K562 (cell line): ENCODE measurements around the gene MYO15B. TPM values are rescaled to one million over a fixed set of nuclear protein-coding genes. Genes with fewer than 3 reads are reported as not detected.

Source experiments
- ATAC-seq: fragments of 200-7000 bp; cut with Tn5 transposase; 3 replicates; pipeline ENCODE4 v1.9.1; 2020; ENCODE audit warnings: moderate library complexity
- BruUV-seq: library from RNA; stranded (reverse); fragments of 400-500 nt; replicated peaks from 2 replicates; lab custom pipeline; 2021; lab: Mats Ljungman, UMichigan
- CTCF ChIA-PET: fragments of 300-600 bp; formaldehyde crosslinking; extraction: SDS; loops from one replicate; lab custom pipeline; 2021; ENCODE audit warnings: low intra/inter-chr PET ratio; lab: Yijun Ruan, JAX
- POLR2A ChIA-PET: fragments of 300-600, 350-650 bp; sonication (Branson Sonifier 250); formaldehyde crosslinking; extraction: SDS; loops from one replicate; lab custom pipeline; 2021; ENCODE audit warnings: antibody characterized with exemption, inconsistent platforms; lab: Yijun Ruan, JAX
- DNase-seq, 4 experiments: peaks; one replicate each; pipeline versions ENCODE4 v3.0.0 to v3.0.0-alpha.2; 2011 to 2018; ENCODE audit warnings: low spot score in 3 of 4, mixed read lengths in 3 of 4; ENCODE audit errors: extremely low read depth in 1 of 4
- FAIRE-seq: peaks from 2 replicates; lab custom pipeline; 2011; peaks lifted over from hg19 to GRCh38; lab: Jason Lieb, UNC
- H2AFZ ChIP-seq: 2 replicates; pipeline ENCODE4 v1.6.0; 2011; ENCODE audit warnings: low read depth, low read length, control low read depth, inconsistent platforms
- H3K27ac ChIP-seq: fragments of 200-600 bp; 3 replicates; pipeline ENCODE4 v1.8.0; 2011; ENCODE audit warnings: low read depth, mild to moderate bottlenecking, control low read depth, inconsistent platforms, low read length, moderate library complexity, mixed read lengths; ENCODE audit errors: extremely low read depth
- H3K27me3 ChIP-seq, 2 experiments: fragments of 300-600 bp in 1 of 2; 2 replicates in 1 of 2; 3 replicates in 1 of 2; pipeline versions ENCODE4 v1.6.0 to v1.8.0; 2011; ENCODE audit warnings: inconsistent platforms in 2 of 2, low read length in 2 of 2, mild to moderate bottlenecking in 1 of 2, mixed read lengths in 1 of 2, moderate library complexity in 1 of 2; ENCODE audit not compliant: control insufficient read depth in 2 of 2, insufficient read depth in 2 of 2
- H3K36me3 ChIP-seq: fragments of 300-600 bp; 3 replicates; pipeline ENCODE4 v1.8.0; 2011; ENCODE audit warnings: mild to moderate bottlenecking, low read length, inconsistent platforms; ENCODE audit not compliant: control insufficient read depth, insufficient read depth
- H3K4me1 ChIP-seq, 2 experiments: fragments of 200-600 bp in 1 of 2; replicated peaks in 1 of 2; 2 replicates in 1 of 2; 3 replicates in 1 of 2; pipeline versions ENCODE4 v1.5.1 to v1.8.0; 2011; ENCODE audit warnings: inconsistent platforms in 2 of 2, low read length in 2 of 2, mild to moderate bottlenecking in 1 of 2, mixed read lengths in 1 of 2, moderate library complexity in 1 of 2; ENCODE audit not compliant: control insufficient read depth in 2 of 2, insufficient read depth in 2 of 2
- H3K4me2 ChIP-seq: 2 replicates; pipeline ENCODE4 v1.6.1; 2011; ENCODE audit warnings: low read length, control low read depth, inconsistent platforms, mixed read lengths; ENCODE audit not compliant: insufficient read depth
- H3K4me3 ChIP-seq: fragments of 200-600 bp; sonication (generic), shearing (Covaris generic); 2 replicates; pipeline ENCODE4 v1.5.1; 2016; ENCODE audit warnings: control low read depth, inconsistent platforms
- H3K79me2 ChIP-seq: fragments of 200-600 bp; 3 replicates; pipeline ENCODE4 v1.8.0; 2011; ENCODE audit warnings: low read length, inconsistent platforms; ENCODE audit not compliant: control insufficient read depth, insufficient read depth
- H3K9ac ChIP-seq, 2 experiments: 2 replicates each; pipeline versions ENCODE4 v1.6.0 to v1.6.1; 2011; ENCODE audit warnings: low read depth in 2 of 2, low read length in 2 of 2, control low read depth in 1 of 2, inconsistent platforms in 1 of 2, mild to moderate bottlenecking in 1 of 2, mixed read lengths in 1 of 2; ENCODE audit not compliant: insufficient read depth in 1 of 2
- H3K9me1 ChIP-seq: one replicate; pipeline ENCODE4 v1.6.0; 2011; ENCODE audit warnings: inconsistent platforms, mild to moderate bottlenecking, low read length, moderate library complexity; ENCODE audit not compliant: control insufficient read depth, insufficient read depth
- H3K9me3 ChIP-seq: replicated peaks from 2 replicates; pipeline ENCODE4 v1.5.1; 2011; ENCODE audit warnings: low read depth, low read length, inconsistent platforms; ENCODE audit not compliant: control insufficient read depth, insufficient read depth
- H4K20me1 ChIP-seq: replicated peaks from 2 replicates; pipeline ENCODE4 v1.6.1; 2011; ENCODE audit warnings: low read length, inconsistent platforms, mixed read lengths; ENCODE audit not compliant: control insufficient read depth, insufficient read depth
- CEBPB ChIP-seq: fragments of 450-650 bp; IDR thresholded peaks from 2 replicates; pipeline ENCODE4 v1.6.1; 2016; ENCODE audit warnings: missing genetic modification characterization, missing compliant biosample characterization
- DMBX1 ChIP-seq: fragments of 250-450 bp; sonication (Bioruptor Pico); IDR thresholded peaks from 2 replicates; pipeline ENCODE4 v1.8.0; 2022; ENCODE audit warnings: inconsistent platforms, mild to moderate bottlenecking, moderate library complexity, borderline replicate concordance
- FOXA3 ChIP-seq, 2 experiments: fragments of 450-650 bp in 1 of 2; sonication (generic) in 1 of 2; formaldehyde crosslinking; IDR thresholded peaks in 1 of 2; conservative IDR thresholded peaks in 1 of 2; 2 replicates each; pipeline versions ENCODE4 v1.4.0 to v1.8.0; 2020 to 2022; ENCODE audit warnings: mild to moderate bottlenecking in 2 of 2, missing genetic modification reagents in 1 of 2
- FOXP1 ChIP-seq: sonication (generic); formaldehyde crosslinking; IDR thresholded peaks from 2 replicates; pipeline ENCODE4 v1.8.0; 2022; ENCODE audit warnings: mild to moderate bottlenecking, missing genetic modification reagents
- KAT7 ChIP-seq: sonication (generic); formaldehyde crosslinking; IDR thresholded peaks from 2 replicates; pipeline ENCODE4 v1.8.0; 2022; ENCODE audit warnings: missing genetic modification reagents, mild to moderate bottlenecking, borderline replicate concordance
- KLF16 ChIP-seq: IDR thresholded peaks from 2 replicates; pipeline ENCODE4 v1.6.1; 2016; ENCODE audit warnings: antibody characterized with exemption
- POLR2AphosphoS2 ChIP-seq: IDR thresholded peaks from 2 replicates; pipeline ENCODE4 v1.6.1; 2012; ENCODE audit warnings: low read length, improper control_type of control experiment
- RAD21 ChIP-seq, 2 experiments: fragments of 250-450 bp in 1 of 2; fragments of 450-650 bp in 1 of 2; sonication (Bioruptor Pico) in 1 of 2; formaldehyde crosslinking in 1 of 2; IDR thresholded peaks in 1 of 2; conservative IDR thresholded peaks in 1 of 2; 2 replicates each; pipeline versions ENCODE4 v1.4.0 to v1.8.0; 2020 to 2022; ENCODE audit warnings: mild to moderate bottlenecking in 2 of 2, moderate library complexity in 1 of 2
- STAT5A ChIP-seq: IDR thresholded peaks from 2 replicates; pipeline ENCODE4 v1.6.1; 2012; ENCODE audit warnings: low read length, inconsistent platforms, borderline replicate concordance
- ZNF124 ChIP-seq: sonication (generic); formaldehyde crosslinking; IDR thresholded peaks from 2 replicates; pipeline ENCODE4 v1.8.1; 2022; ENCODE audit warnings: missing genetic modification reagents
- ZSCAN29 ChIP-seq: fragments of 450-650 bp; IDR thresholded peaks from 2 replicates; pipeline ENCODE4 v1.6.1; 2017
- WGBS: fragments of 100-300 bp; shearing (Covaris generic); methylation state at CpG from one replicate; pipeline ENCODE4 v1.1.6; 2016; ENCODE audit warnings: low coverage, mixed read lengths; ENCODE audit not compliant: insufficient coverage; ENCODE audit errors: missing lambda C conversion rate; 5-methylcytosine and 5-hydroxymethylcytosine counted together
- in situ Hi-C: fragments of 300-500 bp; cut with MboI; formaldehyde crosslinking; loops from 4 replicates; pipeline ENCODE4 v1.15.0; 2018; ENCODE audit warnings: inconsistent platforms, mixed read lengths
- intact Hi-C: fragments of 100-400 bp; cut with micrococcal nuclease; formaldehyde crosslinking; loops from 2 replicates; pipeline ENCODE4 v1.14.2; 2022
- polyA plus RNA-seq, 8 experiments: library from polyadenylated mRNA; depleted of rRNA in 4 of 8; stranded (reverse) in 5 of 8; unstranded in 3 of 8; fragments of >200 nt; fragmentation: Nextera tagmentation in 2 of 8; fragmentation: Illumina TruSeq in 1 of 8; extraction: Ambion mirVana in 2 of 8; extraction: Trizol in 1 of 8; gene quantifications; 2 replicates each; pipeline versions ENCODE4 v1.2.1 to v1.2.3, GENCODE V29; 2011 to 2014; ENCODE audit warnings: inconsistent platforms in 1 of 8, missing spikeins in 1 of 8
- total RNA-seq, 7 experiments: library from RNA; depleted of rRNA in 6 of 7; stranded (reverse); fragments of >200 nt in 6 of 7; fragmentation: Illumina TruSeq in 2 of 7; extraction: Trizol in 2 of 7; gene quantifications; 2 replicates each; pipeline versions ENCODE4 v1.2.1 to v1.2.3, GENCODE V29; 2011 to 2021; ENCODE audit warnings: low replicate concordance in 1 of 7
- TF ChIP-seq, protein P1 (sequence below): fragments of 250-450 bp; sonication (Bioruptor Pico); IDR thresholded peaks from 2 replicates; pipeline ENCODE4 v1.4.0; 2020; ENCODE audit warnings: mild to moderate bottlenecking
- TF ChIP-seq, protein P2 (sequence below), 2 experiments: IDR thresholded peaks; 2 replicates each; pipeline ENCODE4 v1.6.1; 2011; ENCODE audit warnings: borderline replicate concordance in 1 of 2, control low read depth in 1 of 2, low read depth in 1 of 2, low read length in 1 of 2, mild to moderate bottlenecking in 1 of 2, mixed read lengths in 1 of 2, moderate library complexity in 1 of 2; ENCODE audit not compliant: insufficient read depth in 1 of 2, insufficient read length in 1 of 2, poor library complexity in 1 of 2, severe bottlenecking in 1 of 2; ENCODE audit errors: extremely low read depth in 1 of 2
- TF ChIP-seq, protein P3 (sequence below): IDR thresholded peaks from 2 replicates; pipeline ENCODE4 v1.6.1; 2011; ENCODE audit warnings: borderline replicate concordance, low read depth, mild to moderate bottlenecking, moderate library complexity, low read length; ENCODE audit not compliant: insufficient read depth, poor library complexity, severe bottlenecking
- TF ChIP-seq, protein P4 (sequence below): sonication (generic); formaldehyde crosslinking; IDR thresholded peaks from 2 replicates; pipeline ENCODE4 v1.9.0; 2022; ENCODE audit warnings: mild to moderate bottlenecking, missing genetic modification reagents

MYO15B gene
- total and polyA plus RNA-seq, 9 of the 15 experiments (the other 6 are each of a cell fraction or from before 2014, with no cell fraction given): 0.05 to 3.1 (median 0.83) TPM; not detected in 2

DNA sequence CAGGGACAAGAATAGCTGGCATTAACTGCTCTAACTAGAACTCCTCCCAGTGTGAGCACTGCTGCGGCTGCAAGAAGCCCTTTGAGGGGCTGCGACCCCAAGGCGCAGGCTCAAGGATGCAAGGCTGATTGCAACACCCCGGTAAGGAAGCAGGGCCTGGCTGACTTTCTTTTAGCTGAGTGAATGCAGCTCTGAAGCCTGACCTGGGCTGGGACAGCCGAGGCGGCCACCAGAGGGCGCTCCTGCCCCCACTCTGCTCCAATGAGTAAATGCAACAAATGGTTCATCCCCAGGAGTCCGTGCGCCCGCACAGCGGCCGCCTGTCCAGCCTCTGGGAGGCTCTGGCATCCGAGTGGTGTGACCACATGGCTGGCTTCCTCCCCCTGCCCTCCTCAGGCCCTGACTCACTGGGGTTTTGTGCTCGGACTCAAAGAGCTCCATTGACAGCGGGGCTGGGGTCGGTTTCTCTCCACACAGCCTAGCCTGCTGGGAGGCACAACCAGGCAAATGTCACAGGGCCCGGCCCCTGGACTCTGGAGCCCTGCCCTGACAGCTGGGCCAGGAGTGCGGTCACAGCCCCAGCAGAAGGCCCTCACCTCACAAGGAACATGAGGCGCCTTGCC lies 45.4 kb downstream of the MYO15B start, which contains the start of gene SMIM5:
SMIM5 (plus strand) TSS at position 572 of the 623 bp plus-strand sequence. CDS start 6,768 bp downstream, outside the sequence.
- intact Hi-C loops (loop anchor here (1.0 kb wide), 1 partner anchor 115 kb away; no protein-coding TSS in a partner anchor), in situ Hi-C loops (no loop called here)
- POLR2A ChIA-PET: interaction anchor here (0.5 to 2.2 kb wide), 18 partner anchors 8 to 388 kb away, joined by 3 to 15 read pairs (median 4); partner anchors contain the start of genes MIF4GD, RECQL5, SAP30BP and TMEM94
- TF ChIP-seq KLF16: 0 out of 2 replicates have a peak, but pooled peaks have one; percentile 6
- peak; percentile 65 for TF ChIP-seq CEBPB (tag)
- TF ChIP-seq, protein P1, sequence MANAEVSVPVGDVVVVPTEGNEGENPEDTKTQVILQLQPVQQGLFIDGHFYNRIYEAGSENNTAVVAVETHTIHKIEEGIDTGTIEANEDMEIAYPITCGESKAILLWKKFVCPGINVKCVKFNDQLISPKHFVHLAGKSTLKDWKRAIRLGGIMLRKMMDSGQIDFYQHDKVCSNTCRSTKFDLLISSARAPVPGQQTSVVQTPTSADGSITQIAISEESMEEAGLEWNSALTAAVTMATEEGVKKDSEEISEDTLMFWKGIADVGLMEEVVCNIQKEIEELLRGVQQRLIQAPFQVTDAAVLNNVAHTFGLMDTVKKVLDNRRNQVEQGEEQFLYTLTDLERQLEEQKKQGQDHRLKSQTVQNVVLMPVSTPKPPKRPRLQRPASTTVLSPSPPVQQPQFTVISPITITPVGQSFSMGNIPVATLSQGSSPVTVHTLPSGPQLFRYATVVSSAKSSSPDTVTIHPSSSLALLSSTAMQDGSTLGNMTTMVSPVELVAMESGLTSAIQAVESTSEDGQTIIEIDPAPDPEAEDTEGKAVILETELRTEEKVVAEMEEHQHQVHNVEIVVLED (CRISPR knock-in tag): no peak
- no peak for TF ChIP-seq ZSCAN29
- TF ChIP-seq, protein P2, sequence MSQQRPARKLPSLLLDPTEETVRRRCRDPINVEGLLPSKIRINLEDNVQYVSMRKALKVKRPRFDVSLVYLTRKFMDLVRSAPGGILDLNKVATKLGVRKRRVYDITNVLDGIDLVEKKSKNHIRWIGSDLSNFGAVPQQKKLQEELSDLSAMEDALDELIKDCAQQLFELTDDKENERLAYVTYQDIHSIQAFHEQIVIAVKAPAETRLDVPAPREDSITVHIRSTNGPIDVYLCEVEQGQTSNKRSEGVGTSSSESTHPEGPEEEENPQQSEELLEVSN (IDR thresholded peaks at IDR 0.05; ENCODE audit: borderline replicate concordance in 1 of 2, extremely low read depth in 1 of 2, insufficient read depth in 1 of 2, insufficient read length in 1 of 2, low read depth in 1 of 2, low read length in 1 of 2, poor library complexity in 1 of 2, severe bottlenecking in 1 of 2): peak in 1 of 2 experiments; percentile 41
- no peak for TF ChIP-seq DMBX1 (CRISPR knock-in tag)
- peak; percentile 66; the same call in 1 of the 2 replicates for TF ChIP-seq FOXP1
- TF ChIP-seq RAD21 (CRISPR knock-in tag; conservative IDR thresholded peaks at IDR 0.05 in 1 of 2, IDR thresholded peaks at IDR 0.05 in 1 of 2): peak; percentile 47 to 79
- no peak for TF ChIP-seq ZNF124 (CRISPR knock-in tag)
- TF ChIP-seq, protein P3, sequence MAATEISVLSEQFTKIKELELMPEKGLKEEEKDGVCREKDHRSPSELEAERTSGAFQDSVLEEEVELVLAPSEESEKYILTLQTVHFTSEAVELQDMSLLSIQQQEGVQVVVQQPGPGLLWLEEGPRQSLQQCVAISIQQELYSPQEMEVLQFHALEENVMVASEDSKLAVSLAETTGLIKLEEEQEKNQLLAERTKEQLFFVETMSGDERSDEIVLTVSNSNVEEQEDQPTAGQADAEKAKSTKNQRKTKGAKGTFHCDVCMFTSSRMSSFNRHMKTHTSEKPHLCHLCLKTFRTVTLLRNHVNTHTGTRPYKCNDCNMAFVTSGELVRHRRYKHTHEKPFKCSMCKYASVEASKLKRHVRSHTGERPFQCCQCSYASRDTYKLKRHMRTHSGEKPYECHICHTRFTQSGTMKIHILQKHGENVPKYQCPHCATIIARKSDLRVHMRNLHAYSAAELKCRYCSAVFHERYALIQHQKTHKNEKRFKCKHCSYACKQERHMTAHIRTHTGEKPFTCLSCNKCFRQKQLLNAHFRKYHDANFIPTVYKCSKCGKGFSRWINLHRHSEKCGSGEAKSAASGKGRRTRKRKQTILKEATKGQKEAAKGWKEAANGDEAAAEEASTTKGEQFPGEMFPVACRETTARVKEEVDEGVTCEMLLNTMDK: peak; percentile 71
- TF ChIP-seq, protein P4, sequence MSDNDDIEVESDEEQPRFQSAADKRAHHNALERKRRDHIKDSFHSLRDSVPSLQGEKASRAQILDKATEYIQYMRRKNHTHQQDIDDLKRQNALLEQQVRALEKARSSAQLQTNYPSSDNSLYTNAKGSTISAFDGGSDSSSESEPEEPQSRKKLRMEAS: no peak; the same call in 1 of the 2 replicates
- 0 out of 4 replicates have a peak, but pooled peaks of 1 of the 2 experiments have one; percentile 50 for TF ChIP-seq FOXA3 (CRISPR knock-in tag; conservative IDR thresholded peaks at IDR 0.05 in 1 of 2, IDR thresholded peaks at IDR 0.05 in 1 of 2)
- TF ChIP-seq POLR2AphosphoS2: no peak
- TF ChIP-seq KAT7 (CRISPR knock-in tag): no peak; the same call in 1 of the 2 replicates
- no peak for TF ChIP-seq STAT5A

More for the DNA sequence above, 45.4 kb downstream of the MYO15B start, which contains the start of gene SMIM5:
- Histone ChIP-seq H3K9me1 (no peaks in the 10 kb centered on the region), H3K4me3 (no peak within 1 kb of the TSS), H3K36me3 (peaks cover 4% of the 10 kb centered on the region; the same call in 2 of the 3 replicates), H3K27me3 (no peaks in the 10 kb centered on the region), H4K20me1 (0 out of 2 replicates have a peak, but pooled peaks cover 13% of the 10 kb centered on the region), H3K9ac (peak within 1 kb of the TSS in 1 of 2 experiments; percentile 86; a peak in 2 of 4 replicates), H3K79me2 (no peaks in the 10 kb centered on the region), H3K9me3 (no peaks in the 10 kb centered on the region), H3K27ac (peak within 1 kb of the TSS; percentile 51; the same call in 2 of the 3 replicates), H3K4me1 (peaks cover 18 to 59% of the 10 kb centered on the region in 2 experiments), H3K4me2 (peak within 1 kb of the TSS; percentile 42), H2AFZ (peak within 1 kb of the TSS; percentile 47; the same call in 1 of the 2 replicates)
- FAIRE-seq (peak; percentile 83), DNase-seq (peak; percentile 88 to 89 (median 88)), ATAC-seq (peak; percentile 90)
- WGBS: 15% methylated on average over 19 of the region's 19 CpGs
- CTCF ChIA-PET: interaction anchor here (1.3 to 2.7 kb wide), 5 partner anchors 20 to 126 kb away, joined by 4 to 26 read pairs (median 10); no protein-coding TSS in a partner anchor
- no TSS peak for BruUV-seq
